ENCODE data around the gene ST8SIA2.

ST8SIA2 gene

GRCh38 chr15:92416557-92416956 lies 22.9 kb downstream of the ST8SIA2 start:
- Histone ChIP-seq H3K4me3 (ENCODE audit: low read length, poor library complexity, severe bottlenecking) (no peak overlapping the region), H3K9ac (ENCODE audit: low read depth, low read length, poor library complexity, severe bottlenecking) (no peak overlapping the region), H2AFZ (ENCODE audit: low read length) (no peak overlapping the region), H3K79me2 (ENCODE audit: insufficient read depth, low read length) (no peaks in the 10 kb centered on the region), H3K9me3 (ENCODE audit: insufficient read depth, low read depth, low read length) (no peaks in the 10 kb centered on the region), H3K4me2 (ENCODE audit: low read depth, low read length, poor library complexity, severe bottlenecking) (no peak overlapping the region), H3K9me2 (replicated peaks; ENCODE audit: low read depth, low read length) (no peaks in the 10 kb centered on the region), H3K4me1 (ENCODE audit: insufficient read depth, low read length, poor library complexity, severe bottlenecking) (no peaks in the 10 kb centered on the region), H3K27me3 (ENCODE audit: insufficient read depth, low read length, poor library complexity, severe bottlenecking) (no peaks in the 10 kb centered on the region), H3F3A (ENCODE audit: low read depth) (no peaks in the 10 kb centered on the region), H3K36me3 (ENCODE audit: insufficient read depth, low read length) (no peaks in the 10 kb centered on the region), H4K20me1 (ENCODE audit: insufficient read depth, low read length, poor library complexity, severe bottlenecking) (no peaks in the 10 kb centered on the region)
- TF ChIP-seq EZH2phosphoT487 (IDR thresholded peaks at IDR 0.05; ENCODE audit: borderline replicate concordance) (no peak), CTCF (conservative IDR thresholded peaks at IDR 0.05; ENCODE audit: low read length) (no peak)

- TF ChIP-seq CTCF (conservative IDR thresholded peaks at IDR 0.05; ENCODE audit: low read length): no peak
- TF ChIP-seq EZH2phosphoT487 (IDR thresholded peaks at IDR 0.05; ENCODE audit: borderline replicate concordance): no peak
- H3K9ac ChIP-seq (ENCODE audit: low read depth, low read length, poor library complexity, severe bottlenecking): no peak overlapping the region
- H3K4me3 ChIP-seq (ENCODE audit: low read length, poor library complexity, severe bottlenecking): no peak overlapping the region
- no peaks in the 10 kb centered on the region for H3K36me3 ChIP-seq (ENCODE audit: insufficient read depth, low read length)
- H3K4me2 ChIP-seq (ENCODE audit: low read depth, low read length, poor library complexity, severe bottlenecking): no peak overlapping the region
- H3K79me2 ChIP-seq (ENCODE audit: insufficient read depth, low read length): no peaks in the 10 kb centered on the region
- no peak overlapping the region for H2AFZ ChIP-seq (ENCODE audit: low read length)
- no peaks in the 10 kb centered on the region for H4K20me1 ChIP-seq (ENCODE audit: insufficient read depth, low read length, poor library complexity, severe bottlenecking)
- H3K27me3 ChIP-seq (ENCODE audit: insufficient read depth, low read length, poor library complexity, severe bottlenecking): no peaks in the 10 kb centered on the region
- no peaks in the 10 kb centered on the region for H3K9me3 ChIP-seq (ENCODE audit: insufficient read depth, low read depth, low read length)
- H3K4me1 ChIP-seq (ENCODE audit: insufficient read depth, low read length, poor library complexity, severe bottlenecking): no peaks in the 10 kb centered on the region
- no peaks in the 10 kb centered on the region for H3F3A ChIP-seq (ENCODE audit: low read depth)
- no peaks in the 10 kb centered on the region for H3K9me2 ChIP-seq (replicated peaks; ENCODE audit: low read depth, low read length)
Measured at GRCh38 chr15:92417716-92418115, 24.0 kb downstream of the ST8SIA2 start.

GRCh38 chr15:92418864-92419263 lies 25.2 kb downstream of the ST8SIA2 start:
- Histone ChIP-seq H3K9me3 (ENCODE audit: insufficient read depth, low read depth, low read length) (no peaks in the 10 kb centered on the region), H3F3A (ENCODE audit: low read depth) (no peaks in the 10 kb centered on the region), H3K79me2 (ENCODE audit: insufficient read depth, low read length) (no peaks in the 10 kb centered on the region), H3K4me1 (ENCODE audit: insufficient read depth, low read length, poor library complexity, severe bottlenecking) (no peaks in the 10 kb centered on the region), H3K4me2 (ENCODE audit: low read depth, low read length, poor library complexity, severe bottlenecking) (no peak overlapping the region), H3K36me3 (ENCODE audit: insufficient read depth, low read length) (no peaks in the 10 kb centered on the region), H3K9ac (ENCODE audit: low read depth, low read length, poor library complexity, severe bottlenecking) (no peak overlapping the region), H3K9me2 (replicated peaks; ENCODE audit: low read depth, low read length) (no peaks in the 10 kb centered on the region), H4K20me1 (ENCODE audit: insufficient read depth, low read length, poor library complexity, severe bottlenecking) (no peaks in the 10 kb centered on the region), H3K4me3 (ENCODE audit: low read length, poor library complexity, severe bottlenecking) (no peak overlapping the region), H2AFZ (ENCODE audit: low read length) (no peak overlapping the region), H3K27me3 (ENCODE audit: insufficient read depth, low read length, poor library complexity, severe bottlenecking) (no peaks in the 10 kb centered on the region)
- no peak for TF ChIP-seq CTCF (conservative IDR thresholded peaks at IDR 0.05; ENCODE audit: low read length)
- no peak for TF ChIP-seq EZH2phosphoT487 (IDR thresholded peaks at IDR 0.05; ENCODE audit: borderline replicate concordance)

All from Loucy (cell line).